GM12878 (cell line): ENCODE data around the gene ZNF467. TPM values are rescaled to one million over a fixed set of nuclear protein-coding genes. Genes with fewer than 3 reads are reported as not detected.

ENCODE experiments used
- ATAC-seq: fragments of 200-7000 bp; cut with Tn5 transposase; 3 replicates; pipeline ENCODE4 v1.9.1; 2020; ENCODE audit warnings: mild to moderate bottlenecking, moderate library complexity
- BruUV-seq: library from RNA; stranded (reverse); fragments of 400-500 nt; replicated peaks from 2 replicates; lab custom pipeline; 2021; lab: Mats Ljungman, UMichigan
- CTCF ChIA-PET: fragments of 300-600 bp; sonication (Branson Sonifier 250); formaldehyde crosslinking; extraction: SDS; loops from one replicate; lab custom pipeline; 2021; ENCODE audit warnings: inconsistent platforms; lab: Yijun Ruan, JAX
- POLR2A ChIA-PET: fragments of 350-600 bp; formaldehyde crosslinking; extraction: SDS; loops from one replicate; lab custom pipeline; 2021; ENCODE audit warnings: inconsistent platforms; lab: Charles Lee
- RAD21 ChIA-PET: fragments of 300-600 bp; sonication (Branson Sonifier 250); formaldehyde crosslinking; loops from one replicate; lab custom pipeline; 2023; ENCODE audit warnings: antibody characterized with exemption; ENCODE audit not compliant: unreplicated experiment; lab: Charles Lee
- SMC1A ChIA-PET: fragments of 300-600 bp; sonication (Branson Sonifier 250); formaldehyde crosslinking; loops from one replicate; lab custom pipeline; 2023; ENCODE audit not compliant: unreplicated experiment, uncharacterized antibody; lab: Charles Lee
- DNase-seq: peaks from one replicate; pipeline ENCODE4 v3.0.0-alpha.2; 2011; ENCODE audit warnings: low read depth, low spot score
- FAIRE-seq: peaks from 3 replicates; lab custom pipeline; 2011; peaks lifted over from hg19 to GRCh38; lab: Jason Lieb, UNC
- H2AFZ ChIP-seq: 2 replicates; pipeline ENCODE4 v1.6.0; 2011; ENCODE audit warnings: low read depth, low read length, control low read depth; ENCODE audit not compliant: control insufficient read depth
- H3K27ac ChIP-seq: 2 replicates; pipeline ENCODE4 v1.5.1; 2011; ENCODE audit warnings: control low read depth; ENCODE audit not compliant: control insufficient read depth, insufficient read depth
- H3K27me3 ChIP-seq, 2 experiments: replicated peaks in 1 of 2; 2 replicates each; pipeline versions ENCODE4 v1.6.0 to v1.6.1; 2011; ENCODE audit warnings: low read length in 1 of 2; ENCODE audit not compliant: control insufficient read depth in 2 of 2, insufficient read depth in 2 of 2
- H3K36me3 ChIP-seq, 2 experiments: 2 replicates each; pipeline ENCODE4 v1.5.1; 2011; ENCODE audit warnings: low read length in 1 of 2; ENCODE audit not compliant: control insufficient read depth in 2 of 2, insufficient read depth in 2 of 2
- H3K4me1 ChIP-seq: 2 replicates; pipeline ENCODE4 v1.6.1; 2011; ENCODE audit warnings: mild to moderate bottlenecking, low read length, moderate library complexity, mixed read lengths; ENCODE audit not compliant: control insufficient read depth, insufficient read depth
- H3K4me2 ChIP-seq: 2 replicates; pipeline ENCODE4 v1.6.0; 2011; ENCODE audit warnings: control low read depth; ENCODE audit not compliant: control insufficient read depth, insufficient read depth
- H3K4me3 ChIP-seq: fragments of 200-600 bp; sonication (generic); 2 replicates; pipeline ENCODE4 v1.5.1; 2016
- H3K79me2 ChIP-seq: 2 replicates; pipeline ENCODE4 v1.6.0; 2011; ENCODE audit warnings: low read length; ENCODE audit not compliant: control insufficient read depth, insufficient read depth
- H3K9ac ChIP-seq: 2 replicates; pipeline ENCODE4 v1.8.0; 2011; ENCODE audit warnings: low read length, control low read depth, mixed read lengths; ENCODE audit not compliant: control insufficient read depth, insufficient read depth
- H3K9me3 ChIP-seq: replicated peaks from 3 replicates; pipeline ENCODE4 v1.5.1; 2011; ENCODE audit warnings: mild to moderate bottlenecking, low read length; ENCODE audit not compliant: control insufficient read depth, insufficient read depth
- H4K20me1 ChIP-seq: 2 replicates; pipeline ENCODE4 v1.6.0; 2011; ENCODE audit not compliant: control insufficient read depth, insufficient read depth
- ATF7 ChIP-seq: fragments of 450-650 bp; IDR thresholded peaks from 2 replicates; pipeline ENCODE4 v1.6.1; 2016; ENCODE audit warnings: low read depth, mild to moderate bottlenecking
- KAT2A ChIP-seq: conservative IDR thresholded peaks from 2 replicates; pipeline ENCODE4 v1.6.1; 2011; ENCODE audit warnings: low read depth, low read length; ENCODE audit not compliant: control insufficient read depth
- NFYA ChIP-seq: IDR thresholded peaks from 2 replicates; pipeline ENCODE4 v1.6.1; 2011; ENCODE audit warnings: low read depth, mild to moderate bottlenecking, low read length, improper control_type of control experiment, borderline replicate concordance
- TBL1XR1 ChIP-seq: IDR thresholded peaks from 2 replicates; pipeline ENCODE4 v1.6.1; 2012; ENCODE audit warnings: low read depth, low read length, improper control_type of control experiment
- WGBS: methylation state at CpG from one replicate; pipeline ENCODE4 v1.1.6; 2016; ENCODE audit warnings: low lambda C conversion rate; ENCODE audit not compliant: insufficient replicate concordance, insufficient coverage; ENCODE audit errors: missing lambda C conversion rate; 5-methylcytosine and 5-hydroxymethylcytosine counted together
- in situ Hi-C: fragments of 300-500 bp; cut with MboI; formaldehyde crosslinking; loops from 9 replicates; pipeline ENCODE4 v1.14.3; 2018; ENCODE audit warnings: mixed read lengths
- intact Hi-C: fragments of 100-400 bp; cut with micrococcal nuclease; formaldehyde crosslinking; loops from one replicate; pipeline ENCODE4 v1.14.2; 2022; ENCODE audit not compliant: unreplicated experiment
- polyA plus RNA-seq, 11 experiments: library from polyadenylated mRNA; depleted of rRNA in 4 of 11; unstranded in 6 of 11; stranded (reverse) in 5 of 11; fragments of >200 nt; fragmentation: Nextera tagmentation in 4 of 11; fragmentation: Illumina TruSeq in 1 of 11; extraction: Ambion mirVana in 4 of 11; extraction: Trizol in 1 of 11; gene quantifications; 1 replicate in 1 of 11; 2 replicates in 10 of 11; pipeline versions ENCODE4 v1.2.1 to v1.2.3, GENCODE V29; 2011 to 2016; ENCODE audit warnings: inconsistent platforms in 2 of 11, missing spikeins in 2 of 11, low read depth in 1 of 11
- total RNA-seq, 4 experiments: library from RNA; depleted of rRNA in 3 of 4; stranded (reverse); fragments of >200 nt in 3 of 4; fragmentation: Illumina TruSeq in 1 of 4; extraction: Trizol in 1 of 4; gene quantifications; 2 replicates each; pipeline versions ENCODE4 v1.2.1 to v1.2.3, GENCODE V29; 2013 to 2021
- TF ChIP-seq, protein P1 (sequence below): fragments of 450-650 bp; IDR thresholded peaks from 2 replicates; pipeline ENCODE4 v1.6.1; 2016; ENCODE audit warnings: mild to moderate bottlenecking
- TF ChIP-seq, protein P2 (sequence below): IDR thresholded peaks from 2 replicates; pipeline ENCODE4 v1.6.1; 2011; ENCODE audit warnings: low read depth, mild to moderate bottlenecking, low read length, moderate library complexity, borderline replicate concordance; ENCODE audit errors: extremely low read depth

ZNF467 gene
- total and polyA plus RNA-seq, 10 of the 15 experiments (the other 5 are each of a cell fraction or from before 2014, with no cell fraction given), result not detected

DNA sequence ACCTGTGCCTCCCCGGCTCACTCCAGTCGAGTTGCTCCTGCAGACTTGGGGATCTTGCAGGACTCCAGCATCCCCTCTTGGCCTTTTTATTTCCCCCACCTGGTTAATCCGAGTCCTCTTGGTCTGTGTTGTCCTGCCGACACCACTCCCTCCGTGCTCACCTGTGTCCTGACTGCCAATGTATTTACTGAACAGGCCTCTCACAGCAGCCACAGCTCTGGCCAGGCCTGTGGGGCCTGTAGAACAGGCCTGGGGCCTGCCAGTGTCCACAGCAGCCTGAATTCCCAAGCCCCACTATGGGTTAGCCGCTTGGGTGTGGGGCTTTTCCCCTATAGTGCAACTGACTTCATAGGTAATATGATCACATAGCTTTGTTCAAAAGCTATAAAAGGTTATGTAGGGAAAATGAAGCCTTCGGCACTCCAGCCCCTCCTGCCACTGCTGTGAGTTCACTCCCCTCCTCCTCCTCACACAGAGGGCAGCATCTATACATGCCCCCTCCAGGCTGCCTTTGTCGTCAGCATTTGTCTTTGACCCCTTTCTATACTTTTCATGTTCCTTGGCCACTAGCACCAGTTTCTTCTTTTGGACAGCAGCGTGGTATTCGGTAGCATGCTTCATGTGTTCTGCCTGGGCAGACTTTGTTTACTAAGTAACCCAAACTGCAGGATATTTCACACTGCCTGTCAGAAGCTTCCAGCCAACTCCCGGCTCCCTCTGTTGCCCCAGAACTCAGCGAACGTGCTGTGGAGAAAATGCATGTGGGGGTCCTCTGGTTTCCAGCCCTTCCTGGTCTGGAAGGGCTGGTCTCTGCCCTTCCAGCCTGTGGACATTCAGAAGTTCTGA lies 46.1 kb downstream of the ZNF467 start:
- RAD21 ChIA-PET, result no interaction called here
- Histone ChIP-seq H3K4me1 (no peaks in the 10 kb centered on the region), H3K27me3 (no peaks in the 10 kb centered on the region), H3K27ac (no peak overlapping the region), H3K79me2 (no peaks in the 10 kb centered on the region), H2AFZ (no peak overlapping the region), H3K9ac (no peak overlapping the region)
- 93% methylated on average over 13 of the region's 13 CpGs for WGBS
- SMC1A ChIA-PET, result interaction anchor here (0.6 to 1.2 kb wide), 2 partner anchors 44 to 1103 kb away, joined by 3 read pairs; no protein-coding TSS in a partner anchor
- POLR2A ChIA-PET, result no interaction called here
- BruUV-seq, result no TSS peak
- in situ Hi-C loops, result no loop called here
- CTCF ChIA-PET, result interaction anchor here (0.9 kb wide), 1 partner anchor 13 kb away, joined by 3 read pairs; no protein-coding TSS in a partner anchor
- TF ChIP-seq, protein P1, sequence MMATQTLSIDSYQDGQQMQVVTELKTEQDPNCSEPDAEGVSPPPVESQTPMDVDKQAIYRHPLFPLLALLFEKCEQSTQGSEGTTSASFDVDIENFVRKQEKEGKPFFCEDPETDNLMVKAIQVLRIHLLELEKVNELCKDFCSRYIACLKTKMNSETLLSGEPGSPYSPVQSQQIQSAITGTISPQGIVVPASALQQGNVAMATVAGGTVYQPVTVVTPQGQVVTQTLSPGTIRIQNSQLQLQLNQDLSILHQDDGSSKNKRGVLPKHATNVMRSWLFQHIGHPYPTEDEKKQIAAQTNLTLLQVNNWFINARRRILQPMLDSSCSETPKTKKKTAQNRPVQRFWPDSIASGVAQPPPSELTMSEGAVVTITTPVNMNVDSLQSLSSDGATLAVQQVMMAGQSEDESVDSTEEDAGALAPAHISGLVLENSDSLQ, result no peak
- TF ChIP-seq ATF7 (no peak), TBL1XR1 (no peak), KAT2A (no peak), NFYA (no peak)
- TF ChIP-seq, protein P2, sequence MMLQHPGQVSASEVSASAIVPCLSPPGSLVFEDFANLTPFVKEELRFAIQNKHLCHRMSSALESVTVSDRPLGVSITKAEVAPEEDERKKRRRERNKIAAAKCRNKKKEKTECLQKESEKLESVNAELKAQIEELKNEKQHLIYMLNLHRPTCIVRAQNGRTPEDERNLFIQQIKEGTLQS, result no peak
- TF ChIP-seq, all 136 proteins: peak for 0
- H4K20me1 ChIP-seq, result no peaks in the 10 kb centered on the region
- FAIRE-seq (no peak), DNase-seq (no peak), ATAC-seq (no peak)
- intact Hi-C loops, result no loop called here
- no peak overlapping the region for H3K4me2 ChIP-seq
- no peak overlapping the region for H3K4me3 ChIP-seq
- no peaks in the 10 kb centered on the region for H3K9me3 ChIP-seq
- peaks cover 0 to 13% of the 10 kb centered on the region in 2 experiments; a peak in 3 of 4 replicates for H3K36me3 ChIP-seq
